ENCODE data around the gene MAMLD1. TPM values are rescaled to one million over a fixed set of nuclear protein-coding genes. Genes with fewer than 3 reads are reported as not detected.
A peak's percentile ranks its signal among the peaks of the same experiment; 100 is the strongest.

Gene MAMLD1
- total RNA-seq, 1 experiment from 2014 or later, result 5.2 TPM

GRCh38 chrX:150460063-150460462 lies 96.9 kb downstream of the MAMLD1 start:
- DNase-seq (ENCODE audit: low read depth), result no peak

- no peak for DNase-seq (ENCODE audit: low read depth)
Observed at GRCh38 chrX:150460781-150461180, 97.7 kb downstream of the MAMLD1 start.

GRCh38 chrX:150463566-150463965 lies 100.4 kb downstream of the MAMLD1 start:
- no peak for DNase-seq (ENCODE audit: low read depth)

- DNase-seq (ENCODE audit: low read depth), result no peak
Observed at GRCh38 chrX:150464001-150464400, 100.9 kb downstream of the MAMLD1 start.

- DNase-seq (ENCODE audit: low read depth), result no peak
Observed at GRCh38 chrX:150465326-150465725, 102.2 kb downstream of the MAMLD1 start.

DNA sequence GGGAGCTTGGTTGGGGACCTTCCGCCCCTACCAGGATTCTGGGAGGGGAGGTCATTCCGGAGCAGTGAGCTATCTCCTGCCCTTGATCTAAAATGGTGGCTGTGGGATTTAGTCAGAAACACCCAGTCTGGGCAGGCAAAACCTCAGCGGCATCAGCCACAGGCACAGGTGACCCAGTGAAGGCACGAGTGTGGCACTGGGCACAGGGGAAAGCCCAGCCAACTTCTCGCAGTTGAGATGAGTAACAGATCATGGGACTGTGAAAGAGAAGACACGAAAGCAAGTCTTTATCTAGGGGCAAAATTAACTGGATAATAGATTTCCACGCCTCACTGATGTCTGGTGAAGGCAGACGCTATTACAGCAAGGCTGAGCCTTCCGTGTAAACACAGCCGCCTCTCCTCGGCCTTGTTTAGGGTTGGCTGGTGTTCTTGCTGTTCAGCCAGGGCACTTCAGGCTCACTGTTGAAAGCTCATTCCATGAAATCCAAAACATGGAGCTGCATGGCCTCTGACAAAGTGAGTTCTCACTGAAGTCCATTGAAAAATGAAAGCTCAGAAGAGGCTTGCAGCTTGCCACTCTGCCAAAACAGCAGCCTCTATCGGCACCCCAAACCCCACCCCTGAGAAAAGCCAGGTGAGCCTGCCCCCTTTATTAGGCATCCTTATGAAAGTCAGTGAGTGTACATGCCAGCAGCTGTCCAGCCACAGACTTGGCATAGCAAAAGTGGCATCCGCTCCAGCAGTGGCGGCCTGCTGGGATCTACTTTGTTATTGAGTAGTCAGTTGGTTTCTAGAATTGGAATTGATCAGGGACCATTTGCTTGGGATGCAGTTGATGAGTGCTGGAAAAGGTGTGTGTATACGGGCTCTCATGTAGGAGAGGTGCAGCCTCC lies 103.0 kb downstream of the MAMLD1 start:
- peak; percentile 15 for DNase-seq (ENCODE audit: low read depth)

GRCh38 chrX:150472306-150472705 lies 109.2 kb downstream of the MAMLD1 start:
- DNase-seq (ENCODE audit: low read depth), result no peak

- no peak for DNase-seq (ENCODE audit: low read depth)
Observed at GRCh38 chrX:150473371-150473770, 110.3 kb downstream of the MAMLD1 start.

DNA sequence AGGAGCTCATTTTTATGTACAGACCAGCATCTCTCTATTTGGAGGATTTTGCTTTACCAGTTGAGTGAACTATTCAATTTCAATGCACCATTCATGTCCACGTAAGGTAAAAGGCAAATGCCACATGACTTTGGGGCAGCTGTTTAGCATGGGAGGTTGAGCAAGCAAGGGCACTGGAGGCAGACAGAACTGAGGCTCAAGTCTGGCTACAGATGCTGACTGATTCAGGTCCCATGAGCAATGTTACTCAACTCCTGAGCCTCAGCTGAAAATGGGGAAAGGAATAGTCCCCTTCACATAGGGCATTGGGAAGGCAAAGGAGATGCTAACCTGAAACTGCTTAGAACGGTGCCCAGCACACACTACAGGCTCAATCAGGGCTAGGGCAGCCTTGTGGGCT lies 112.3 kb downstream of the MAMLD1 start:
- no peak for DNase-seq (ENCODE audit: low read depth)

- peak; percentile 82 for DNase-seq (ENCODE audit: low read depth)
Observed at GRCh38 chrX:150476164-150476699, 113.1 kb downstream of the MAMLD1 start.

GRCh38 chrX:150477371-150477770 lies 114.3 kb downstream of the MAMLD1 start:
- DNase-seq (ENCODE audit: low read depth), result no peak

DNA sequence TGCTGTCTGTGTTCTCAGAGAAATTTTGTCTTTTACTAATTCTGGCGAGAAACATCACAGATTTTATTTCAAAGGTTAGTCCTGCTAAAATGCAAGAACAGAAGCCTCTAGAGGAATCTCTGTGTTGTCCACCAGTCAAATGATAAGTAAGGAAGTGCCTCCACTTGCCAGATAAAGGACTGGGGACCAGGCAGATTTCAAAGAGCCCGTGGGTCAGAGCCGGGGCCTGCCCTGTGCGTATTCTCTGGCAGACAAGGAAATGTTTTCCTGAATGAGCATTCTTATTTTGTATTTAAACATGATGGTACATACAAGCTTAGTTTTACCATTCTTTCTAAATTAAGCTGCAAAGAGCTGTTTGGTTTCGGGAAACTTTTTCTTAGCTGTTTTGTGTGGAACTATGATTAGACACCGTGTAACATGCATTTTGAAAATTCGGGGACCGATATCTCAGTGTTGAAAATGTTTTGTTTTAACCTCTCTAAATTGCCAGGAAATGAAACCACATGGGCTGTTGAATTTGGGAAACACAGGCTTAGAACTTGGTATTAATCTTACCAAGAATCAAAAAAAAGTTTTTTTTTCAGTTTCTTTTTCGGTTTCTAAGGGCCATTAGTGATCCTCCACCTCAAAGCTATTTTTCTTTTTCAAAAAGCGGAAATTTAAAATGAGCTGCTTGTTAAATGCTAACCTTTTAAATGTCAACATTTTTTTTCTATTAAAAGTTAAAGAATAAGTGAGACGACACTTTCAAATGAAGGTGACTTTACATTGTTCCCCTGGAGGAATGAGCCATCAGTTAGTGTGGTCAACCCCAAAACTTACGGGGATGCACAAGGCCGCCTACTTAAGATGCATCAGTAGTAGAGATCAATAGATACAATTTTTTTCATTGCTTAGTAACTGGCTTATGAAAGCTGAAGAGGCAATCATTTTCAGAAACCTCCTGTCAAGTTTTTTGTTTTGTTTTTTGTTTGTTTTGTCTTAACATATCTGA lies 115.7 kb downstream of the MAMLD1 start:
- DNase-seq (ENCODE audit: low read depth), result no peak

GRCh38 chrX:150482537-150483206 lies 119.6 kb downstream of the MAMLD1 start:
- DNase-seq (ENCODE audit: low read depth), result peak; percentile 83

GRCh38 chrX:150483356-150483985 lies 120.4 kb downstream of the MAMLD1 start:
- DNase-seq (ENCODE audit: low read depth), result no peak

DNA sequence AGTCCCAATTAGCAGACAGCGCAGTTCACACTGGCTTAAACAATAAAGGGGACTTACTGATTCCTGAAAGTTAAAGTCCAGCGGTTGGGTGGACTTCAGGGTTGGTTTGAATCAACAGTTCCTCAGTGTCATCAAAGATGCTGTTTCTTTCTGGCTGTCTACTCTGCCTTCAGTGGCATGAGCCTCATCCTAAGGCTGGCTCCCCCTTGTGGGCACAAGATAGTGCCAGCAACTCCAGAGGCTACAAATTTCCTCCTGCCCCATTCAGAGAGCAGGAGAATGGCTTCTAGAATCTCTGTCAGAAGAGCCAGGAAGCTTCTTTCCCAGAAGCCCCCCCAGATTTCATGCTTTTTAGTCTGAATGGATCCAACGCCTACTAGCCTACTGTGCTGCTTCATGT lies 122.9 kb downstream of the MAMLD1 start:
- DNase-seq (ENCODE audit: low read depth), result peak; percentile 58

- DNase-seq (ENCODE audit: low read depth), result no peak
Observed at GRCh38 chrX:150487369-150488094, 124.4 kb downstream of the MAMLD1 start.

GRCh38 chrX:150489359-150490015 lies 126.4 kb downstream of the MAMLD1 start:
- DNase-seq (ENCODE audit: low read depth), result no peak

GRCh38 chrX:150495496-150495895 lies 132.4 kb downstream of the MAMLD1 start:
- DNase-seq (ENCODE audit: low read depth), result no peak

- DNase-seq (ENCODE audit: low read depth), result no peak
Observed at GRCh38 chrX:150499240-150499639, 136.1 kb downstream of the MAMLD1 start.

- no peak for DNase-seq (ENCODE audit: low read depth)
Observed at GRCh38 chrX:150502091-150502490, 139.0 kb downstream of the MAMLD1 start.

Data from RPMI7951 (cell line).